PFSK-1 (cell line): ENCODE results near the gene ARHGAP6.

Experiments used
- FOXP2 ChIP-seq: optimal IDR thresholded peaks from 2 replicates; pipeline ENCODE3; 2011; ENCODE audit warnings: borderline replicate concordance, control low read depth, inconsistent platforms; ENCODE audit not compliant: insufficient read depth; ENCODE audit errors: extremely low read length, extremely low read depth
- POLR2AphosphoS5 ChIP-seq: IDR thresholded peaks from 2 replicates; pipeline ENCODE4 v1.6.1; 2012; ENCODE audit warnings: low read depth, mild to moderate bottlenecking, control low read depth, low read length, moderate library complexity
- SIN3A ChIP-seq: IDR thresholded peaks from 2 replicates; pipeline ENCODE4 v1.6.1; 2012; ENCODE audit warnings: mild to moderate bottlenecking, low read length, moderate library complexity, borderline replicate concordance; ENCODE audit not compliant: insufficient read depth
- TAF1 ChIP-seq: IDR thresholded peaks from 2 replicates; pipeline ENCODE4 v1.6.1; 2012; ENCODE audit warnings: low read length, control low read depth, borderline replicate concordance; ENCODE audit not compliant: insufficient read depth
- TF ChIP-seq, protein P1 (sequence below), 2 experiments: IDR thresholded peaks; 2 replicates each; pipeline versions ENCODE4 v1.6.1 to v1.8.0; 2011 to 2012; ENCODE audit warnings: low read depth in 2 of 2, low read length in 2 of 2, control low read depth in 1 of 2, inconsistent platforms in 1 of 2, mild to moderate bottlenecking in 1 of 2, moderate library complexity in 1 of 2; ENCODE audit not compliant: insufficient read depth in 1 of 2

GRCh38 chrX:11374570-11374969 is 291.1 kb downstream of the ARHGAP6 start:
- TF ChIP-seq, protein P1, sequence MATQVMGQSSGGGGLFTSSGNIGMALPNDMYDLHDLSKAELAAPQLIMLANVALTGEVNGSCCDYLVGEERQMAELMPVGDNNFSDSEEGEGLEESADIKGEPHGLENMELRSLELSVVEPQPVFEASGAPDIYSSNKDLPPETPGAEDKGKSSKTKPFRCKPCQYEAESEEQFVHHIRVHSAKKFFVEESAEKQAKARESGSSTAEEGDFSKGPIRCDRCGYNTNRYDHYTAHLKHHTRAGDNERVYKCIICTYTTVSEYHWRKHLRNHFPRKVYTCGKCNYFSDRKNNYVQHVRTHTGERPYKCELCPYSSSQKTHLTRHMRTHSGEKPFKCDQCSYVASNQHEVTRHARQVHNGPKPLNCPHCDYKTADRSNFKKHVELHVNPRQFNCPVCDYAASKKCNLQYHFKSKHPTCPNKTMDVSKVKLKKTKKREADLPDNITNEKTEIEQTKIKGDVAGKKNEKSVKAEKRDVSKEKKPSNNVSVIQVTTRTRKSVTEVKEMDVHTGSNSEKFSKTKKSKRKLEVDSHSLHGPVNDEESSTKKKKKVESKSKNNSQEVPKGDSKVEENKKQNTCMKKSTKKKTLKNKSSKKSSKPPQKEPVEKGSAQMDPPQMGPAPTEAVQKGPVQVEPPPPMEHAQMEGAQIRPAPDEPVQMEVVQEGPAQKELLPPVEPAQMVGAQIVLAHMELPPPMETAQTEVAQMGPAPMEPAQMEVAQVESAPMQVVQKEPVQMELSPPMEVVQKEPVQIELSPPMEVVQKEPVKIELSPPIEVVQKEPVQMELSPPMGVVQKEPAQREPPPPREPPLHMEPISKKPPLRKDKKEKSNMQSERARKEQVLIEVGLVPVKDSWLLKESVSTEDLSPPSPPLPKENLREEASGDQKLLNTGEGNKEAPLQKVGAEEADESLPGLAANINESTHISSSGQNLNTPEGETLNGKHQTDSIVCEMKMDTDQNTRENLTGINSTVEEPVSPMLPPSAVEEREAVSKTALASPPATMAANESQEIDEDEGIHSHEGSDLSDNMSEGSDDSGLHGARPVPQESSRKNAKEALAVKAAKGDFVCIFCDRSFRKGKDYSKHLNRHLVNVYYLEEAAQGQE (IDR thresholded peaks at IDR 0.05; ENCODE audit: insufficient read depth in 1 of 2, low read depth in 2 of 2, low read length in 2 of 2), result no peak
- no peak for TF ChIP-seq POLR2AphosphoS5
- TF ChIP-seq SIN3A, result no peak
- no peak for TF ChIP-seq TAF1
- no peak for TF ChIP-seq FOXP2
